WTC11 (cell line): Measurements from ENCODE around the gene DCUN1D5. TPM values are rescaled to one million over a fixed set of nuclear protein-coding genes. Genes with fewer than 3 reads are reported as not detected.
A peak's percentile ranks its signal among the peaks of the same experiment; 100 is the strongest.

ENCODE experiments used
- ATAC-seq: fragments of 200-7000 bp; cut with Tn5 transposase; 2 replicates; pipeline ENCODE4 v1.10.0; 2021; ENCODE audit warnings: mild to moderate bottlenecking, moderate library complexity
- CTCF ChIA-PET: fragments of 300-600 bp; sonication (Branson Sonifier 250); formaldehyde crosslinking; loops from one replicate; lab custom pipeline; 2021; ENCODE audit warnings: antibody characterized with exemption; lab: Charles Lee
- POLR2A ChIA-PET: fragments of 350-600 bp; sonication (Branson Sonifier 250); formaldehyde crosslinking; loops from one replicate; lab custom pipeline; 2021; ENCODE audit warnings: antibody characterized with exemption; lab: Charles Lee
- DNase-seq: peaks from one replicate; pipeline ENCODE4 v3.0.0; 2021; ENCODE audit warnings: low spot score
- H3K27ac Mint-ChIP-seq: 2 replicates; pipeline ENCODE4 v1.8.0; 2021; ENCODE audit warnings: mixed read lengths
- H3K27me3 Mint-ChIP-seq: 2 replicates; pipeline ENCODE4 v1.8.0; 2021; ENCODE audit warnings: low read depth, mild to moderate bottlenecking, moderate library complexity, mixed read lengths
- H3K36me3 Mint-ChIP-seq: 2 replicates; pipeline ENCODE4 v1.8.0; 2021; ENCODE audit warnings: mixed read lengths
- H3K4me1 Mint-ChIP-seq: 2 replicates; pipeline ENCODE4 v1.8.0; 2022; ENCODE audit warnings: mixed read lengths
- H3K4me3 Mint-ChIP-seq: 2 replicates; pipeline ENCODE4 v1.8.0; 2021; ENCODE audit warnings: mild to moderate bottlenecking, moderate library complexity, mixed read lengths
- H3K9me3 Mint-ChIP-seq: 2 replicates; pipeline ENCODE4 v1.8.0; 2021; ENCODE audit warnings: mixed read lengths
- ETV6 ChIP-seq: sonication (generic); formaldehyde crosslinking; IDR thresholded peaks from 2 replicates; pipeline ENCODE4 v1.8.1; 2022; ENCODE audit warnings: mild to moderate bottlenecking, missing genetic modification reagents
- FOXJ3 ChIP-seq: sonication (generic); formaldehyde crosslinking; IDR thresholded peaks from 2 replicates; pipeline ENCODE4 v1.9.0; 2021; ENCODE audit warnings: missing genetic modification reagents, mild to moderate bottlenecking, borderline replicate concordance
- MYBL2 ChIP-seq: sonication (generic); formaldehyde crosslinking; IDR thresholded peaks from 2 replicates; pipeline ENCODE4 v1.8.1; 2023; ENCODE audit warnings: mild to moderate bottlenecking, moderate library complexity, missing genetic modification reagents
- OVOL2 ChIP-seq: fragments of 250-450 bp; sonication (Bioruptor Pico); IDR thresholded peaks from 2 replicates; pipeline ENCODE4 v1.9.0; 2021; ENCODE audit warnings: mild to moderate bottlenecking, borderline replicate concordance
- SMAD4 ChIP-seq: sonication (generic); formaldehyde crosslinking; IDR thresholded peaks from 2 replicates; pipeline ENCODE4 v1.8.0; 2022; ENCODE audit warnings: mild to moderate bottlenecking, missing genetic modification reagents
- ZNF423 ChIP-seq: fragments of 250-450 bp; sonication (Bioruptor Pico); IDR thresholded peaks from 2 replicates; pipeline ENCODE4 v2.1.2; 2022; ENCODE audit warnings: mild to moderate bottlenecking, moderate library complexity
- total RNA-seq: library from RNA; stranded (reverse); gene quantifications from 3 replicates; pipeline ENCODE4 v1.2.3, GENCODE V29; 2021
- TF ChIP-seq, protein P1 (sequence below): sonication (generic); formaldehyde crosslinking; IDR thresholded peaks from 2 replicates; pipeline ENCODE4 v1.8.0; 2022; ENCODE audit warnings: mild to moderate bottlenecking, missing genetic modification reagents
- TF ChIP-seq, protein P2 (sequence below): sonication (generic); formaldehyde crosslinking; IDR thresholded peaks from 2 replicates; pipeline ENCODE4 v1.8.1; 2023; ENCODE audit warnings: mild to moderate bottlenecking, moderate library complexity, missing genetic modification reagents
- TF ChIP-seq, protein P3 (sequence below): sonication (generic); formaldehyde crosslinking; IDR thresholded peaks from 2 replicates; pipeline ENCODE4 v1.8.0; 2022; ENCODE audit warnings: mild to moderate bottlenecking, missing genetic modification reagents
- TF ChIP-seq, protein P4 (sequence below): sonication (generic); formaldehyde crosslinking; IDR thresholded peaks from 2 replicates; pipeline ENCODE4 v1.8.0; 2023; ENCODE audit warnings: mild to moderate bottlenecking, missing genetic modification reagents
- TF ChIP-seq, protein P5 (sequence below): fragments of 250-450 bp; sonication (Bioruptor Pico); IDR thresholded peaks from 2 replicates; pipeline ENCODE4 v1.9.0; 2021; ENCODE audit warnings: mild to moderate bottlenecking
- TF ChIP-seq, protein P6 (sequence below): sonication (generic); formaldehyde crosslinking; IDR thresholded peaks from 2 replicates; pipeline ENCODE4 v1.8.1; 2023; ENCODE audit warnings: mild to moderate bottlenecking, missing genetic modification reagents, moderate library complexity
- TF ChIP-seq, protein P7 (sequence below): fragments of 200-600 bp; IDR thresholded peaks from 2 replicates; pipeline ENCODE4 v1.8.0; 2022; ENCODE audit warnings: antibody characterized with exemption

The DCUN1D5 gene
- total RNA-seq, 1 experiment from 2014 or later = 98.2 TPM

DNA sequence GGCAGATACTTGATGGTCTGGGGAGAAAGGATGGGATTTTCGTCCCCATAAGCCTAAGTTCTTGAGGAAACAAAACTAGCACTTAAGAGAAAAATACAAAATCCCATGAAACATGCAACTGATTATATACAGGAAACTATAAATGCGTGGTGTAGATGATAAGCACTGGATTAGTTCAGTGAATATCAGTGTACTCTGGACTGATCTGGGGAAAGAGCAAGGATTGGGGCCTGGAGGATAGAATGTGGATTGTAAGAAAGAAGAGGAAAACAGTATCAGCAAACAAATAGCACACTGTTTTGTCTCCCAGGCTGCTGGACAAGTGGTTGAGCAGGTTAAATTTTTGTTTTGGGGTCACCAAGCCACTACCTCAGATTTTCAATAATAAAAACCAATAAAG, 49.8 kb downstream of the DCUN1D5 start:
- TF ChIP-seq SMAD4 (CRISPR knock-in tag) (no peak), OVOL2 (CRISPR knock-in tag) (no peak), ETV6 (CRISPR knock-in tag) (no peak), FOXJ3 (CRISPR knock-in tag) (no peak), ZNF423 (CRISPR knock-in tag) (no peak)
- TF ChIP-seq, protein P1, sequence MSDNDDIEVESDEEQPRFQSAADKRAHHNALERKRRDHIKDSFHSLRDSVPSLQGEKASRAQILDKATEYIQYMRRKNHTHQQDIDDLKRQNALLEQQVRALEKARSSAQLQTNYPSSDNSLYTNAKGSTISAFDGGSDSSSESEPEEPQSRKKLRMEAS (CRISPR knock-in tag) = no peak
- TF ChIP-seq, protein P2, sequence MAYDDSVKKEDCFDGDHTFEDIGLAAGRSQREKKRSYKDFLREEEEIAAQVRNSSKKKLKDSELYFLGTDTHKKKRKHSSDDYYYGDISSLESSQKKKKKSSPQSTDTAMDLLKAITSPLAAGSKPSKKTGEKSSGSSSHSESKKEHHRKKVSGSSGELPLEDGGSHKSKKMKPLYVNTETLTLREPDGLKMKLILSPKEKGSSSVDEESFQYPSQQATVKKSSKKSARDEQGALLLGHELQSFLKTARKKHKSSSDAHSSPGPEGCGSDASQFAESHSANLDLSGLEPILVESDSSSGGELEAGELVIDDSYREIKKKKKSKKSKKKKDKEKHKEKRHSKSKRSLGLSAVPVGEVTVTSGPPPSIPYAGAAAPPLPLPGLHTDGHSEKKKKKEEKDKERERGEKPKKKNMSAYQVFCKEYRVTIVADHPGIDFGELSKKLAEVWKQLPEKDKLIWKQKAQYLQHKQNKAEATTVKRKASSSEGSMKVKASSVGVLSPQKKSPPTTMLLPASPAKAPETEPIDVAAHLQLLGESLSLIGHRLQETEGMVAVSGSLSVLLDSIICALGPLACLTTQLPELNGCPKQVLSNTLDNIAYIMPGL (CRISPR knock-in tag) = no peak
- TF ChIP-seq, protein P3, sequence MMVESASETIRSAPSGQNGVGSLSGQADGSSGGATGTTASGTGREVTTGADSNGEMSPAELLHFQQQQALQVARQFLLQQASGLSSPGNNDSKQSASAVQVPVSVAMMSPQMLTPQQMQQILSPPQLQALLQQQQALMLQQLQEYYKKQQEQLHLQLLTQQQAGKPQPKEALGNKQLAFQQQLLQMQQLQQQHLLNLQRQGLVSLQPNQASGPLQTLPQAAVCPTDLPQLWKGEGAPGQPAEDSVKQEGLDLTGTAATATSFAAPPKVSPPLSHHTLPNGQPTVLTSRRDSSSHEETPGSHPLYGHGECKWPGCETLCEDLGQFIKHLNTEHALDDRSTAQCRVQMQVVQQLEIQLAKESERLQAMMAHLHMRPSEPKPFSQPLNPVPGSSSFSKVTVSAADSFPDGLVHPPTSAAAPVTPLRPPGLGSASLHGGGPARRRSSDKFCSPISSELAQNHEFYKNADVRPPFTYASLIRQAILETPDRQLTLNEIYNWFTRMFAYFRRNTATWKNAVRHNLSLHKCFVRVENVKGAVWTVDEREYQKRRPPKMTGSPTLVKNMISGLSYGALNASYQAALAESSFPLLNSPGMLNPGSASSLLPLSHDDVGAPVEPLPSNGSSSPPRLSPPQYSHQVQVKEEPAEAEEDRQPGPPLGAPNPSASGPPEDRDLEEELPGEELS (CRISPR knock-in tag) = no peak
- TF ChIP-seq, protein P4, sequence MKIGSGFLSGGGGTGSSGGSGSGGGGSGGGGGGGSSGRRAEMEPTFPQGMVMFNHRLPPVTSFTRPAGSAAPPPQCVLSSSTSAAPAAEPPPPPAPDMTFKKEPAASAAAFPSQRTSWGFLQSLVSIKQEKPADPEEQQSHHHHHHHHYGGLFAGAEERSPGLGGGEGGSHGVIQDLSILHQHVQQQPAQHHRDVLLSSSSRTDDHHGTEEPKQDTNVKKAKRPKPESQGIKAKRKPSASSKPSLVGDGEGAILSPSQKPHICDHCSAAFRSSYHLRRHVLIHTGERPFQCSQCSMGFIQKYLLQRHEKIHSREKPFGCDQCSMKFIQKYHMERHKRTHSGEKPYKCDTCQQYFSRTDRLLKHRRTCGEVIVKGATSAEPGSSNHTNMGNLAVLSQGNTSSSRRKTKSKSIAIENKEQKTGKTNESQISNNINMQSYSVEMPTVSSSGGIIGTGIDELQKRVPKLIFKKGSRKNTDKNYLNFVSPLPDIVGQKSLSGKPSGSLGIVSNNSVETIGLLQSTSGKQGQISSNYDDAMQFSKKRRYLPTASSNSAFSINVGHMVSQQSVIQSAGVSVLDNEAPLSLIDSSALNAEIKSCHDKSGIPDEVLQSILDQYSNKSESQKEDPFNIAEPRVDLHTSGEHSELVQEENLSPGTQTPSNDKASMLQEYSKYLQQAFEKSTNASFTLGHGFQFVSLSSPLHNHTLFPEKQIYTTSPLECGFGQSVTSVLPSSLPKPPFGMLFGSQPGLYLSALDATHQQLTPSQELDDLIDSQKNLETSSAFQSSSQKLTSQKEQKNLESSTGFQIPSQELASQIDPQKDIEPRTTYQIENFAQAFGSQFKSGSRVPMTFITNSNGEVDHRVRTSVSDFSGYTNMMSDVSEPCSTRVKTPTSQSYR (CRISPR knock-in tag) = no peak
- TF ChIP-seq, protein P5, sequence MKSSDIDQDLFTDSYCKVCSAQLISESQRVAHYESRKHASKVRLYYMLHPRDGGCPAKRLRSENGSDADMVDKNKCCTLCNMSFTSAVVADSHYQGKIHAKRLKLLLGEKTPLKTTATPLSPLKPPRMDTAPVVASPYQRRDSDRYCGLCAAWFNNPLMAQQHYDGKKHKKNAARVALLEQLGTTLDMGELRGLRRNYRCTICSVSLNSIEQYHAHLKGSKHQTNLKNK = no peak
- TF ChIP-seq, protein P6, sequence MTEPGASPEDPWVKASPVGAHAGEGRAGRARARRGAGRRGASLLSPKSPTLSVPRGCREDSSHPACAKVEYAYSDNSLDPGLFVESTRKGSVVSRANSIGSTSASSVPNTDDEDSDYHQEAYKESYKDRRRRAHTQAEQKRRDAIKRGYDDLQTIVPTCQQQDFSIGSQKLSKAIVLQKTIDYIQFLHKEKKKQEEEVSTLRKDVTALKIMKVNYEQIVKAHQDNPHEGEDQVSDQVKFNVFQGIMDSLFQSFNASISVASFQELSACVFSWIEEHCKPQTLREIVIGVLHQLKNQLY (CRISPR knock-in tag) = no peak
- TF ChIP-seq, all 79 proteins: peak for 0
- Mint-ChIP-seq H3K36me3 (no peaks in the 10 kb centered on the region), H3K27me3 (no peaks in the 10 kb centered on the region), H3K9me3 (no peaks in the 10 kb centered on the region), H3K27ac (no peak overlapping the region), H3K4me3 (no peak overlapping the region), H3K4me1 (no peaks in the 10 kb centered on the region)
- no peak for DNase-seq
- peak; percentile 36 for ATAC-seq
- ChIA-PET CTCF (no interaction called here), POLR2A (no interaction called here)

DNA sequence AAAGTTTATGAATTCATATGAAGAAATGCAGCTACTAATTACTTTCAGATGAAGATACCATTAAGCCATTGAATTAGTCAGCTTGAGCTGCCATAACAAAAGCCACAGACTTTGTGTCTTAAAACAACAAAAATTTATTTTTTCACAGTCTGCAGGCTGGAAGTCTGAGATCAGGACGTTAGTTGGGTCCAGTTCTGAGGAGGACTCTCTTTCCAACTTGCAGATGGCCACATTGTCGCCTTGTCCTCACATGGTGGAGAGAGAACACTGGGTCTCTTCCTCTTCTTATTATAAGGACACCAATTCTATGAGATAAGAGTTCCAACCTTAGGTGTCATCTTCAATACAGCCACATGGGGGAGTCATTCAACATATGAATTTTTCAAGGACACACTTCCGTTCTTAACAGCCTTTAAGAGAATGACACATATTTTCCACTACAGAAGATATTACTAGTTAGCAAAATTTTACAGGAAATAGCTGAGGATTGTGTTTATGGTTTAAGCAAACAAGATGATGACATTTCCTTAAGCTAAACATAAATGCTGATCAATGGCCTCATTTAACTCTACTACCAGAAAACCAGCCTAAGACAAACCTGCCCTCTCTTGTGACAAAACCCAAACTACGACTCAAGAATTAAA, 56.0 kb downstream of the DCUN1D5 start:
- DNase-seq (no peak), ATAC-seq (peak; percentile 87)
- CTCF ChIA-PET = interaction anchor here (0.7 to 1.3 kb wide), 2 partner anchors 22 to 205 kb away, joined by 3 to 4 read pairs; no protein-coding TSS in a partner anchor
- H3K36me3 Mint-ChIP-seq = no peaks in the 10 kb centered on the region
- TF ChIP-seq, protein P7, sequence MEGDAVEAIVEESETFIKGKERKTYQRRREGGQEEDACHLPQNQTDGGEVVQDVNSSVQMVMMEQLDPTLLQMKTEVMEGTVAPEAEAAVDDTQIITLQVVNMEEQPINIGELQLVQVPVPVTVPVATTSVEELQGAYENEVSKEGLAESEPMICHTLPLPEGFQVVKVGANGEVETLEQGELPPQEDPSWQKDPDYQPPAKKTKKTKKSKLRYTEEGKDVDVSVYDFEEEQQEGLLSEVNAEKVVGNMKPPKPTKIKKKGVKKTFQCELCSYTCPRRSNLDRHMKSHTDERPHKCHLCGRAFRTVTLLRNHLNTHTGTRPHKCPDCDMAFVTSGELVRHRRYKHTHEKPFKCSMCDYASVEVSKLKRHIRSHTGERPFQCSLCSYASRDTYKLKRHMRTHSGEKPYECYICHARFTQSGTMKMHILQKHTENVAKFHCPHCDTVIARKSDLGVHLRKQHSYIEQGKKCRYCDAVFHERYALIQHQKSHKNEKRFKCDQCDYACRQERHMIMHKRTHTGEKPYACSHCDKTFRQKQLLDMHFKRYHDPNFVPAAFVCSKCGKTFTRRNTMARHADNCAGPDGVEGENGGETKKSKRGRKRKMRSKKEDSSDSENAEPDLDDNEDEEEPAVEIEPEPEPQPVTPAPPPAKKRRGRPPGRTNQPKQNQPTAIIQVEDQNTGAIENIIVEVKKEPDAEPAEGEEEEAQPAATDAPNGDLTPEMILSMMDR = 0 out of 2 replicates have a peak, but pooled peaks have one; percentile 38
- TF ChIP-seq MYBL2 (CRISPR knock-in tag) = no peak
- TF ChIP-seq, protein P1 (CRISPR knock-in tag) = no peak
- TF ChIP-seq, all 79 proteins: peak for 1
- POLR2A ChIA-PET = interaction anchor here (1.0 kb wide), 1 partner anchor 77 kb away, joined by 5 read pairs; no protein-coding TSS in a partner anchor
- Mint-ChIP-seq H3K27me3 (no peaks in the 10 kb centered on the region), H3K27ac (no peak overlapping the region), H3K4me3 (no peak overlapping the region), H3K4me1 (peaks cover 5% of the 10 kb centered on the region), H3K9me3 (peaks cover 5% of the 10 kb centered on the region)
